K562 (cell line): ENCODE results near the gene F12. TPM values are rescaled to one million over a fixed set of nuclear protein-coding genes. Genes with fewer than 3 reads are reported as not detected.

ENCODE experiments used
- ARNT ChIP-seq, 2 experiments: fragments of 450-650 bp; IDR thresholded peaks; 2 replicates each; pipeline ENCODE4 v1.6.1; 2016; ENCODE audit warnings: mild to moderate bottlenecking in 1 of 2
- ATF4 ChIP-seq: fragments of 450-650 bp; formaldehyde crosslinking; IDR thresholded peaks from 2 replicates; pipeline ENCODE4 v1.4.0; 2022; ENCODE audit warnings: mild to moderate bottlenecking, moderate library complexity
- BRCA1 ChIP-seq, 2 experiments: fragments of 450-650 bp in 1 of 2; sonication (generic) in 1 of 2; formaldehyde crosslinking in 1 of 2; IDR thresholded peaks; 2 replicates each; pipeline versions ENCODE4 v1.5.0 to v1.6.1; 2017 to 2020; ENCODE audit warnings: mild to moderate bottlenecking in 1 of 2, missing genetic modification reagents in 1 of 2
- CBFA2T2 ChIP-seq: fragments of 450-650 bp; conservative IDR thresholded peaks from 2 replicates; pipeline ENCODE4 v1.6.1; 2017; ENCODE audit warnings: mild to moderate bottlenecking
- CREM ChIP-seq: IDR thresholded peaks from 2 replicates; pipeline ENCODE4 v1.6.1; 2014; ENCODE audit warnings: antibody characterized with exemption, low read depth
- FOXK2 ChIP-seq, 2 experiments: fragments of 450-650 bp; IDR thresholded peaks in 1 of 2; conservative IDR thresholded peaks in 1 of 2; 2 replicates each; pipeline ENCODE4 v1.6.1; 2016; ENCODE audit warnings: low read depth in 2 of 2, mild to moderate bottlenecking in 1 of 2
- GATAD2B ChIP-seq: fragments of 450-650 bp; IDR thresholded peaks from 2 replicates; pipeline ENCODE4 v1.6.1; 2017; ENCODE audit warnings: mild to moderate bottlenecking, borderline replicate concordance
- GTF2A2 ChIP-seq: IDR thresholded peaks from 2 replicates; pipeline ENCODE4 v1.6.1; 2016; ENCODE audit warnings: mild to moderate bottlenecking, missing genetic modification characterization, missing compliant biosample characterization
- GTF2F1 ChIP-seq: IDR thresholded peaks from 2 replicates; pipeline ENCODE4 v1.6.1; 2011; ENCODE audit warnings: low read depth, low read length, improper control_type of control experiment
- MECOM ChIP-seq: fragments of 250-450 bp; sonication (Bioruptor Pico); IDR thresholded peaks from 2 replicates; pipeline ENCODE4 v1.8.0; 2022; ENCODE audit warnings: inconsistent platforms
- NR4A1 ChIP-seq, 2 experiments: fragments of 250-450 bp in 1 of 2; fragments of 450-650 bp in 1 of 2; sonication (Bioruptor Pico) in 1 of 2; IDR thresholded peaks; 2 replicates each; pipeline versions ENCODE4 v1.4.0 to v1.6.1; 2016 to 2020; ENCODE audit warnings: mild to moderate bottlenecking in 2 of 2, missing compliant biosample characterization in 1 of 2, missing genetic modification characterization in 1 of 2, moderate library complexity in 1 of 2
- PHF8 ChIP-seq: fragments of 200-600 bp; sonication (generic); IDR thresholded peaks from 2 replicates; pipeline ENCODE4 v1.6.1; 2012; ENCODE audit warnings: mixed run types, mild to moderate bottlenecking, inconsistent platforms, low read length, moderate library complexity, borderline replicate concordance
- RBM22 ChIP-seq: fragments of 200-400 bp; formaldehyde crosslinking; IDR thresholded peaks from 2 replicates; pipeline ENCODE4 v1.6.1; 2018; ENCODE audit warnings: low read length, low read depth; ENCODE audit not compliant: poor library complexity, severe bottlenecking
- SMARCB1 ChIP-seq: IDR thresholded peaks from 2 replicates; pipeline ENCODE4 v1.6.1; 2011; ENCODE audit warnings: improper control_type of control experiment, low read depth; ENCODE audit not compliant: insufficient read length
- SMARCE1 ChIP-seq: fragments of 450-650 bp; IDR thresholded peaks from 2 replicates; pipeline ENCODE4 v1.7.1; 2016; ENCODE audit warnings: mild to moderate bottlenecking
- TAF15 ChIP-seq: fragments of 200-400 bp; formaldehyde crosslinking; IDR thresholded peaks from 2 replicates; pipeline ENCODE4 v1.6.1; 2017; ENCODE audit warnings: mild to moderate bottlenecking, low read depth, low read length, moderate library complexity
- TAL1 ChIP-seq: fragments of 450-650 bp; IDR thresholded peaks from 2 replicates; pipeline ENCODE4 v1.6.1; 2016; ENCODE audit warnings: mild to moderate bottlenecking
- TCF7 ChIP-seq: sonication (generic); IDR thresholded peaks from 2 replicates; pipeline ENCODE4 v1.6.1; 2016; ENCODE audit warnings: antibody characterized with exemption, borderline replicate concordance
- TRIM24 ChIP-seq, 2 experiments: fragments of 450-650 bp; IDR thresholded peaks; 2 replicates each; pipeline ENCODE4 v1.6.1; 2016
- YY1 ChIP-seq, 3 experiments: IDR thresholded peaks; 2 replicates each; pipeline ENCODE4 v1.6.1; 2011; ENCODE audit warnings: low read length in 2 of 3, mild to moderate bottlenecking in 2 of 3, moderate library complexity in 2 of 3, borderline replicate concordance in 1 of 3, control low read depth in 1 of 3, low read depth in 1 of 3; ENCODE audit not compliant: insufficient read depth in 3 of 3, insufficient replicate concordance in 2 of 3, control insufficient read depth in 1 of 3, insufficient read length in 1 of 3; ENCODE audit errors: extremely low read depth in 1 of 3
- ZKSCAN3 ChIP-seq: fragments of 250-450 bp; sonication (Bioruptor Pico); IDR thresholded peaks from 2 replicates; pipeline ENCODE4 v1.4.0; 2020
- ZNF23 ChIP-seq: fragments of 250-450 bp; sonication (Bioruptor Pico); IDR thresholded peaks from 2 replicates; pipeline ENCODE4 v1.4.0; 2020; ENCODE audit warnings: mild to moderate bottlenecking
- ZNF445 ChIP-seq: fragments of 250-450 bp; sonication (Bioruptor Pico); IDR thresholded peaks from 2 replicates; pipeline ENCODE4 v1.4.0; 2020; ENCODE audit warnings: low read depth, mild to moderate bottlenecking, moderate library complexity
- ZNF583 ChIP-seq: fragments of 250-450 bp; sonication (Bioruptor Pico); IDR thresholded peaks from 2 replicates; pipeline ENCODE4 v1.4.0; 2020
- polyA plus RNA-seq, 8 experiments: library from polyadenylated mRNA; depleted of rRNA in 4 of 8; stranded (reverse) in 5 of 8; unstranded in 3 of 8; fragments of >200 nt; fragmentation: Nextera tagmentation in 2 of 8; fragmentation: Illumina TruSeq in 1 of 8; extraction: Ambion mirVana in 2 of 8; extraction: Trizol in 1 of 8; gene quantifications; 2 replicates each; pipeline versions ENCODE4 v1.2.1 to v1.2.3, GENCODE V29; 2011 to 2014; ENCODE audit warnings: inconsistent platforms in 1 of 8, missing spikeins in 1 of 8
- total RNA-seq, 7 experiments: library from RNA; depleted of rRNA in 6 of 7; stranded (reverse); fragments of >200 nt in 6 of 7; fragmentation: Illumina TruSeq in 2 of 7; extraction: Trizol in 2 of 7; gene quantifications; 2 replicates each; pipeline versions ENCODE4 v1.2.1 to v1.2.3, GENCODE V29; 2011 to 2021; ENCODE audit warnings: low replicate concordance in 1 of 7
- TF ChIP-seq, protein P1 (sequence below): fragments of 450-650 bp; IDR thresholded peaks from 2 replicates; pipeline ENCODE4 v1.6.1; 2016; ENCODE audit warnings: antibody characterized with exemption
- TF ChIP-seq, protein P2 (sequence below): fragments of 450-650 bp; IDR thresholded peaks from 2 replicates; pipeline ENCODE4 v1.6.1; 2016; ENCODE audit warnings: low read depth, mild to moderate bottlenecking, moderate library complexity

The F12 gene
- total and polyA plus RNA-seq, 9 of the 15 experiments (the other 6 are each of a cell fraction or from before 2014, with no cell fraction given), result 0.59 to 18.3 (median 3.6) TPM

DNA sequence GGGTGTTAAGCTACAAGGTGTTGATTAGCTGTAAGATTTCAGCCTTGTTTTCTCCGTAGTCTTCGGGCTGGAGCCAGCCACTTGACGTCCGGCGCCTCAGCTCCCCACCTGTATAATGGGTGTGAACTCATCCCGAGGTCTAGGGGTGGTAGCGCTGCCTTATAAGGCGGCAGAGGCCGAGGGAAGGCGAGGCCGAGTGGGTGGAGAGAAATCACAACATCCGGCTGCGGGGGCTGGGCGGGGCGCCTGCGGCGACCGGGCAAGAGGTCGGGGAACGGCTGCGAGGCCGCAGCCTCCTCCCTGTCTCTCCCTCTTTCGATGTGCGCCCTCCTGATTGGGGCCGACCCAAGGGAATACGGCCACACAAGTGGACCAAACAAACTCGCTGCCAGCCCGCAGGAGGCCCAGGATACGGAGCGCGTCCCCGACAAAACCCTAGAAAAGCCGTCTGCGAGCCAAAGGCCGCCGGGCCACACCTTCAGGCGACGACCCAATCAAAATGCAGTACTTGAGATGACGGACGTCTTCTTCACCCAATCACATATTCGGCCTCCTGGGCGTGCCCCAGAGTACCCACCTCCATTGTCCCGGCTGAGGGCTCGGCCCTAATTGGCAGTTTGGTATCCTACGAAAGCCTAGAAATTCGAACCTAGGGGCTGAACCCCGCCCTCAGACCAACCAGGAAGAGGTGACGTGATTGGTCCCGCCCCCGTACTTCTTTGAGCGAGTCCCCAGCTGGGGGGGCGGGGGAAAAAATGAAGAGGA is 16.6 kb upstream of the F12 start (continued):
- TF ChIP-seq CREM, result peak; percentile 91
- TF ChIP-seq YY1 (IDR thresholded peaks at IDR 0.05; ENCODE audit: borderline replicate concordance in 1 of 3, control insufficient read depth in 1 of 3, extremely low read depth in 1 of 3, insufficient read depth in 3 of 3, insufficient read length in 1 of 3, insufficient replicate concordance in 2 of 3, low read depth in 1 of 3, low read length in 2 of 3), result peak in 2 of 3 experiments; percentile 9 to 25
- TF ChIP-seq TAL1, result no peak
- no peak for TF ChIP-seq ATF4 (CRISPR knock-in tag)
- TF ChIP-seq SMARCB1, result no peak
- no peak for TF ChIP-seq ARNT (IDR thresholded peaks at IDR 0.05)
- TF ChIP-seq SMARCE1, result peak; percentile 9
- no peak for TF ChIP-seq TCF7
- TF ChIP-seq TAF15, result no peak
- TF ChIP-seq ZNF583 (CRISPR knock-in tag), result no peak
- TF ChIP-seq RBM22, result no peak
- TF ChIP-seq ZKSCAN3 (CRISPR knock-in tag), result no peak
- no peak for TF ChIP-seq GTF2A2 (tag)
- TF ChIP-seq NR4A1 (CRISPR knock-in tag; IDR thresholded peaks at IDR 0.05), result no peak
- TF ChIP-seq NR4A1 (tag; IDR thresholded peaks at IDR 0.05), result 0 out of 2 replicates have a peak, but pooled peaks have one; percentile 64
- TF ChIP-seq BRCA1 (IDR thresholded peaks at IDR 0.05), result no peak
- no peak for TF ChIP-seq BRCA1 (CRISPR knock-in tag; IDR thresholded peaks at IDR 0.05)
- TF ChIP-seq GATAD2B, result no peak
- no peak for TF ChIP-seq CBFA2T2
- TF ChIP-seq TRIM24 (IDR thresholded peaks at IDR 0.05), result no peak
- TF ChIP-seq ZNF23 (CRISPR knock-in tag), result no peak
- TF ChIP-seq FOXK2 (conservative IDR thresholded peaks at IDR 0.05 in 1 of 2, IDR thresholded peaks at IDR 0.05 in 1 of 2; ENCODE audit: low read depth in 2 of 2), result peak; percentile 77 to 79
- TF ChIP-seq PHF8, result peak; percentile 74; the same call in 1 of the 2 replicates
- TF ChIP-seq GTF2F1, result no peak
- TF ChIP-seq, protein P1, sequence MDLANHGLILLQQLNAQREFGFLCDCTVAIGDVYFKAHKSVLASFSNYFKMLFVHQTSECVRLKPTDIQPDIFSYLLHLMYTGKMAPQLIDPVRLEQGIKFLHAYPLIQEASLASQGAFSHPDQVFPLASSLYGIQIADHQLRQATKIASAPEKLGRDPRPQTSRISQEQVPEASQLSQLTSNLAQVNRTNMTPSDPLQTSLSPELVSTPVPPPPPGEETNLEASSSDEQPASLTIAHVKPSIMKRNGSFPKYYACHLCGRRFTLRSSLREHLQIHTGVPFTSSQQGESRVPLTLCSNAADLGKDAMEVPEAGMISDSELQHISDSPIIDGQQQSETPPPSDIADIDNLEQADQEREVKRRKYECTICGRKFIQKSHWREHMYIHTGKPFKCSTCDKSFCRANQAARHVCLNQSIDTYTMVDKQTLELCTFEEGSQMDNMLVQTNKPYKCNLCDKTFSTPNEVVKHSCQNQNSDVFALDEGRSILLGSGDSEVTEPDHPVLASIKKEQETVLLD, result 0 out of 2 replicates have a peak, but pooled peaks have one; percentile 23
- TF ChIP-seq MECOM (CRISPR knock-in tag), result no peak
- no peak for TF ChIP-seq ZNF445
- TF ChIP-seq, protein P2, sequence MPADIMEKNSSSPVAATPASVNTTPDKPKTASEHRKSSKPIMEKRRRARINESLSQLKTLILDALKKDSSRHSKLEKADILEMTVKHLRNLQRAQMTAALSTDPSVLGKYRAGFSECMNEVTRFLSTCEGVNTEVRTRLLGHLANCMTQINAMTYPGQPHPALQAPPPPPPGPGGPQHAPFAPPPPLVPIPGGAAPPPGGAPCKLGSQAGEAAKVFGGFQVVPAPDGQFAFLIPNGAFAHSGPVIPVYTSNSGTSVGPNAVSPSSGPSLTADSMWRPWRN, result peak; percentile 46
